Large intestine (tissue), 3 donors: ENCODE results near the gene ADAT3. TPM values are rescaled to one million over a fixed set of nuclear protein-coding genes. Genes with fewer than 3 reads are reported as not detected.

ENCODE experiments used
- DNase-seq, 2 donors: peaks; one replicate each; pipeline versions ENCODE4 v3.0.0 to v3.0.0-alpha.2; 2013
- H3K27ac ChIP-seq: one replicate; pipeline ENCODE4 v1.5.1; 2013; ENCODE audit warnings: low read length
- H3K27me3 ChIP-seq: 2 replicates; pipeline ENCODE4 v1.6.1; 2013; ENCODE audit warnings: low read length; ENCODE audit not compliant: control insufficient read depth, insufficient read depth
- H3K36me3 ChIP-seq: 2 replicates; pipeline ENCODE4 v1.6.1; 2013; ENCODE audit warnings: low read length; ENCODE audit not compliant: control insufficient read depth, insufficient read depth
- H3K4me1 ChIP-seq: one replicate; pipeline ENCODE4 v1.6.1; 2013; ENCODE audit warnings: low read length; ENCODE audit not compliant: control insufficient read depth, insufficient read depth
- H3K4me3 ChIP-seq: one replicate; pipeline ENCODE4 v1.5.1; 2013; ENCODE audit warnings: low read length
- H3K9me3 ChIP-seq: one replicate; pipeline ENCODE4 v1.6.1; 2013; ENCODE audit warnings: mild to moderate bottlenecking, low read depth, low read length, moderate library complexity; ENCODE audit not compliant: control insufficient read depth
- WGBS: methylation state at CpG from one replicate; pipeline ENCODE4 v1.1.5; 2013; ENCODE audit warnings: low lambda C conversion rate; ENCODE audit not compliant: insufficient coverage; 5-methylcytosine and 5-hydroxymethylcytosine counted together
- polyA plus RNA-seq: library from polyadenylated mRNA; unstranded; fragments of 120-200 nt; gene quantifications from one replicate; pipeline ENCODE4 v1.2.1, GENCODE V29; 2013

The ADAT3 gene
- polyA plus RNA-seq, 1 donor, result 5.1 TPM

GRCh38 chr19:1941146-1942077 is 36.2 kb downstream of the ADAT3 start, which contains the start of gene CSNK1G2:
Gene CSNK1G2 (plus strand): TSS chr19:1941172. CDS start chr19:1969773, 28,601 bp downstream.
- Histone ChIP-seq H3K9me3 (no peaks in the 10 kb centered on the region), H3K4me3 (peak within 1 kb of the TSS; percentile 91), H3K27ac (peak within 1 kb of the TSS; percentile 99), H3K4me1 (peaks cover 24% of the 10 kb centered on the region), H3K27me3 (no peaks in the 10 kb centered on the region), H3K36me3 (no peaks in the 10 kb centered on the region)
- no peak for DNase-seq
- no CpG with 5 or more reads among the region's 97 CpGs for WGBS

- peak overlapping the region; percentile 63 for H3K4me3 ChIP-seq
- peak overlapping the region; percentile 74 for H3K27ac ChIP-seq
- no peaks in the 10 kb centered on the region for H3K27me3 ChIP-seq
- peak; percentile 67 to 84 for DNase-seq
- peaks cover 24% of the 10 kb centered on the region for H3K4me1 ChIP-seq
- WGBS, result no CpG with 5 or more reads among the region's 40 CpGs
- peaks cover under 1% of the 10 kb centered on the region for H3K9me3 ChIP-seq
- no peaks in the 10 kb centered on the region for H3K36me3 ChIP-seq
Measured at GRCh38 chr19:1942078-1942933, 37.1 kb downstream of the ADAT3 start.

GRCh38 chr19:1942934-1943555 is 37.8 kb downstream of the ADAT3 start:
- no peak for DNase-seq
- peaks cover 8% of the 10 kb centered on the region for H3K9me3 ChIP-seq
- no peaks in the 10 kb centered on the region for H3K36me3 ChIP-seq
- peak overlapping the region; percentile 74 for H3K27ac ChIP-seq
- no peaks in the 10 kb centered on the region for H3K27me3 ChIP-seq
- WGBS, result no CpG with 5 or more reads among the region's 21 CpGs
- H3K4me3 ChIP-seq, result peak overlapping the region; percentile 63
- peaks cover 24% of the 10 kb centered on the region for H3K4me1 ChIP-seq

- Histone ChIP-seq H3K4me3 (no peak overlapping the region), H3K27me3 (no peaks in the 10 kb centered on the region), H3K9me3 (peaks cover 11% of the 10 kb centered on the region), H3K36me3 (no peaks in the 10 kb centered on the region), H3K27ac (no peak overlapping the region), H3K4me1 (peaks cover 24% of the 10 kb centered on the region)
- DNase-seq, result no peak
- WGBS, result no CpG with 5 or more reads among the region's 22 CpGs
Measured at GRCh38 chr19:1943661-1944087, 38.5 kb downstream of the ADAT3 start.

- no CpG with 5 or more reads among the region's 42 CpGs for WGBS
- Histone ChIP-seq H3K9me3 (peaks cover 12% of the 10 kb centered on the region), H3K36me3 (no peaks in the 10 kb centered on the region), H3K27me3 (no peaks in the 10 kb centered on the region), H3K4me1 (peaks cover 24% of the 10 kb centered on the region), H3K4me3 (no peak overlapping the region), H3K27ac (no peak overlapping the region)
- DNase-seq, result no peak
Measured at GRCh38 chr19:1944088-1944915, 39.1 kb downstream of the ADAT3 start.

GRCh38 chr19:1944916-1945561 is 39.8 kb downstream of the ADAT3 start:
- Histone ChIP-seq H3K27me3 (no peaks in the 10 kb centered on the region), H3K36me3 (no peaks in the 10 kb centered on the region), H3K4me3 (no peak overlapping the region), H3K9me3 (peaks cover 12% of the 10 kb centered on the region), H3K4me1 (peaks cover 18% of the 10 kb centered on the region), H3K27ac (no peak overlapping the region)
- no peak for DNase-seq
- no CpG with 5 or more reads among the region's 30 CpGs for WGBS

- peak in 1 of 2 donors; percentile 34 for DNase-seq
- WGBS, result no CpG with 5 or more reads among the region's 18 CpGs
- H3K36me3 ChIP-seq, result no peaks in the 10 kb centered on the region
Measured at GRCh38 chr19:1945899-1946298, 40.7 kb downstream of the ADAT3 start.

GRCh38 chr19:1947651-1948209 is 42.5 kb downstream of the ADAT3 start:
- DNase-seq, result no peak
- Histone ChIP-seq H3K4me1 (peaks cover 13% of the 10 kb centered on the region), H3K27me3 (no peaks in the 10 kb centered on the region), H3K27ac (no peak overlapping the region), H3K36me3 (peaks cover 5% of the 10 kb centered on the region), H3K4me3 (no peak overlapping the region), H3K9me3 (peaks cover 12% of the 10 kb centered on the region)
- no CpG with 5 or more reads among the region's 34 CpGs for WGBS

More at GRCh38 chr19:1945899-1946298, 40.7 kb downstream of the ADAT3 start:
- Histone ChIP-seq H3K9me3 (peaks cover 12% of the 10 kb centered on the region), H3K27me3 (no peaks in the 10 kb centered on the region), H3K4me3 (no peak overlapping the region), H3K4me1 (peaks cover 14% of the 10 kb centered on the region), H3K27ac (no peak overlapping the region)
